ENCODE data around the gene AMTN.

Gene AMTN

DNA sequence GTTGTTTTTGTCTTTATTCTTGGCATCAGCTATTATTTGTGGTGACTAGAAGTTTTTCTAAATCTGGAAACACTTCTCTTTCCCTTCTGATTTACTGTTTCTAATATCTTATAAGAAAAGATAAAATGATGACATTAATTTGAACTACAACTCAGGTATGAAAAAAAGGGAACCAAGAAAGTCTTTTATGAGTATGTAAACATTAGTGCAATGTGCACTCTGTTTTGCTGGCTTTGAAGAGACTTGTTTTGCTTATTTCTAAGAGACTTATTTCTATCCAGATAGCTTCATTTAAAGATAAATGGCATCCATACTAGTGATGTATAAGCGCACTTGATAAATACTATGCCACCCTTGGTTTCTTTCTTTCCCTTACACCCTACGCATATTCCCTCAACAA is 63.6 kb downstream of the AMTN start:
- DNase-seq (ENCODE audit: insufficient read length, low spot score) (no peak), FAIRE-seq (no peak)
- TF ChIP-seq CTCF (IDR thresholded peaks at IDR 0.05; ENCODE audit: insufficient read depth, missing control alignments), result no peak

Measured in D721Med (cell line).